Fibroblast of lung (primary cell): ENCODE measurements around the gene ZNF581. TPM values are rescaled to one million over a fixed set of nuclear protein-coding genes. Genes with fewer than 3 reads are reported as not detected.

Experiments used
- DNase-seq, 2 donors: peaks; one replicate each; pipeline versions ENCODE4 v3.0.0 to v3.0.0-alpha.2; 2010; ENCODE audit warnings: low read depth in 2 of 2
- H2AFZ ChIP-seq: 2 replicates; pipeline ENCODE4 v1.5.1; 2012; ENCODE audit warnings: low read length, control low read depth, inconsistent platforms
- H3K27ac ChIP-seq: 2 replicates; pipeline ENCODE4 v1.5.1; 2011; ENCODE audit warnings: low read length, control low read depth; ENCODE audit not compliant: insufficient read depth
- H3K27me3 ChIP-seq: 2 replicates; pipeline ENCODE4 v1.5.1; 2011; ENCODE audit warnings: mild to moderate bottlenecking, low read length; ENCODE audit not compliant: control insufficient read depth, insufficient read depth
- H3K36me3 ChIP-seq: 2 replicates; pipeline ENCODE4 v1.5.1; 2011; ENCODE audit warnings: low read length; ENCODE audit not compliant: control insufficient read depth, insufficient read depth
- H3K4me1 ChIP-seq: 2 replicates; pipeline ENCODE4 v1.5.1; 2011; ENCODE audit warnings: low read length; ENCODE audit not compliant: control insufficient read depth, insufficient read depth; ENCODE audit errors: extremely low read depth
- H3K4me2 ChIP-seq: 2 replicates; pipeline ENCODE4 v1.5.1; 2011; ENCODE audit warnings: low read length, control low read depth; ENCODE audit not compliant: insufficient read depth; ENCODE audit errors: extremely low read depth
- H3K4me3 ChIP-seq, 4 experiments: fragments of 200-600 bp in 1 of 4; sonication (generic) in 1 of 4; replicated peaks in 1 of 4; 2 replicates each; pipeline ENCODE4 v1.5.1; 2011 to 2016; ENCODE audit warnings: low read length in 4 of 4, low read depth in 3 of 4, mild to moderate bottlenecking in 3 of 4, control low read depth in 2 of 4, inconsistent platforms in 1 of 4, mixed read lengths in 1 of 4; ENCODE audit not compliant: insufficient read depth in 1 of 4; ENCODE audit errors: control extremely low read depth in 1 of 4
- H3K79me2 ChIP-seq: 2 replicates; pipeline ENCODE4 v1.5.1; 2012; ENCODE audit warnings: mild to moderate bottlenecking, low read length, inconsistent platforms; ENCODE audit not compliant: control insufficient read depth, insufficient read depth
- H3K9ac ChIP-seq: 2 replicates; pipeline ENCODE4 v1.5.1; 2011; ENCODE audit warnings: mild to moderate bottlenecking, low read length, control low read depth; ENCODE audit not compliant: insufficient read depth
- H3K9me3 ChIP-seq: 2 replicates; pipeline ENCODE4 v1.5.1; 2012; ENCODE audit warnings: low read depth, low read length; ENCODE audit not compliant: control insufficient read depth, insufficient read depth
- H4K20me1 ChIP-seq: 2 replicates; pipeline ENCODE4 v1.5.1; 2011; ENCODE audit warnings: low read length; ENCODE audit not compliant: control insufficient read depth, insufficient read depth; ENCODE audit errors: extremely low read depth
- EZH2 ChIP-seq: IDR thresholded peaks from 2 replicates; pipeline ENCODE4 v1.5.1; 2012; ENCODE audit warnings: low read length, control low read depth, mild to moderate bottlenecking; ENCODE audit errors: missing control alignments
- polyA plus RNA-seq, 2 donors: library from polyadenylated mRNA; depleted of rRNA in 1 of 2; stranded (reverse) in 1 of 2; unstranded in 1 of 2; fragments of >200 nt; gene quantifications; 2 replicates each; pipeline ENCODE4 v1.2.1, GENCODE V29; 2011 to 2012; ENCODE audit warnings: missing spikeins in 1 of 2
- total RNA-seq: library from RNA; depleted of rRNA; stranded (reverse); fragments of >200 nt; gene quantifications from 2 replicates; pipeline ENCODE4 v1.2.1, GENCODE V29; 2014
- TF ChIP-seq, protein P1 (sequence below), 2 donors: IDR thresholded peaks in 1 of 2; conservative IDR thresholded peaks in 1 of 2; 1 replicate in 1 of 2; 2 replicates in 1 of 2; pipeline ENCODE4 v1.5.1; 2011 to 2012; ENCODE audit warnings: low read length in 2 of 2, control low read depth in 1 of 2, inconsistent platforms in 1 of 2, low read depth in 1 of 2, mild to moderate bottlenecking in 1 of 2

ZNF581 gene
- total and polyA plus RNA-seq, 2 donors (not counting 1 experiment from before 2014, with no cell fraction given), result 9.2 to 33.4 TPM

- TF ChIP-seq, protein P1, sequence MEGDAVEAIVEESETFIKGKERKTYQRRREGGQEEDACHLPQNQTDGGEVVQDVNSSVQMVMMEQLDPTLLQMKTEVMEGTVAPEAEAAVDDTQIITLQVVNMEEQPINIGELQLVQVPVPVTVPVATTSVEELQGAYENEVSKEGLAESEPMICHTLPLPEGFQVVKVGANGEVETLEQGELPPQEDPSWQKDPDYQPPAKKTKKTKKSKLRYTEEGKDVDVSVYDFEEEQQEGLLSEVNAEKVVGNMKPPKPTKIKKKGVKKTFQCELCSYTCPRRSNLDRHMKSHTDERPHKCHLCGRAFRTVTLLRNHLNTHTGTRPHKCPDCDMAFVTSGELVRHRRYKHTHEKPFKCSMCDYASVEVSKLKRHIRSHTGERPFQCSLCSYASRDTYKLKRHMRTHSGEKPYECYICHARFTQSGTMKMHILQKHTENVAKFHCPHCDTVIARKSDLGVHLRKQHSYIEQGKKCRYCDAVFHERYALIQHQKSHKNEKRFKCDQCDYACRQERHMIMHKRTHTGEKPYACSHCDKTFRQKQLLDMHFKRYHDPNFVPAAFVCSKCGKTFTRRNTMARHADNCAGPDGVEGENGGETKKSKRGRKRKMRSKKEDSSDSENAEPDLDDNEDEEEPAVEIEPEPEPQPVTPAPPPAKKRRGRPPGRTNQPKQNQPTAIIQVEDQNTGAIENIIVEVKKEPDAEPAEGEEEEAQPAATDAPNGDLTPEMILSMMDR (conservative IDR thresholded peaks at IDR 0.05 in 1 of 2, IDR thresholded peaks at IDR 0.05 in 1 of 2; ENCODE audit: low read depth in 1 of 2, low read length in 2 of 2), result no peak
- TF ChIP-seq EZH2, result no peak
- peaks cover 5% of the 10 kb centered on the region for H3K79me2 ChIP-seq
- H3K4me3 ChIP-seq, result no peak overlapping the region
- no peaks in the 10 kb centered on the region for H4K20me1 ChIP-seq
- peaks cover 12% of the 10 kb centered on the region for H3K36me3 ChIP-seq
- no peak for DNase-seq
- H3K9ac ChIP-seq, result no peak overlapping the region
- H3K4me2 ChIP-seq, result no peak overlapping the region
- H3K27ac ChIP-seq, result no peak overlapping the region
- H3K9me3 ChIP-seq, result no peaks in the 10 kb centered on the region
- no peak overlapping the region for H2AFZ ChIP-seq
- H3K27me3 ChIP-seq, result no peaks in the 10 kb centered on the region
- H3K4me1 ChIP-seq, result peaks cover 3% of the 10 kb centered on the region
Measured at GRCh38 chr19:55597501-55597921, 45.9 kb upstream of the ZNF581 start.

DNA sequence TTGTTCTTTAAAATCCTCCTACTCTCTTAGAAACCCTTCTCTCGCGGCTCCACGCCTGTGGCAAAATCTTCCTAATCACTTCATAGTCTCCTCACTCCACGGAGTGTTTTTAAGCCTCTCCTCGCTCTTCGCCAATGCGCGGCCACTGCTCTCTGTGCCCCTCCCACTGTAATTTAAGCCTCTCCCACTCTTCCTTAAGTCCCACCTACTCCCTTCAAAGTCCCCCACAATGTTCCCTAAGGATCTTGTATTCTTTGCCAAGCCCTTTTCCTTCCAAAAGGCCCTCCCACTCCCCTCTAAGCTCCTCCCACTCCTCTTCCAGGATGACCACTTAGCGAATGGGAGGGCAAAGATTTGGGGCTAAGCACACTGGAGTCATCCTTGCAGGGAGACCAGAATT, 45.4 kb upstream of the ZNF581 start:
- peaks cover 13% of the 10 kb centered on the region for H3K36me3 ChIP-seq
- no peak overlapping the region for H2AFZ ChIP-seq
- no peaks in the 10 kb centered on the region for H3K27me3 ChIP-seq
- no peak overlapping the region for H3K4me2 ChIP-seq
- H3K4me1 ChIP-seq, result peaks cover 3% of the 10 kb centered on the region
- no peaks in the 10 kb centered on the region for H3K9me3 ChIP-seq
- no peak overlapping the region for H3K4me3 ChIP-seq
- H4K20me1 ChIP-seq, result no peaks in the 10 kb centered on the region
- no peak for DNase-seq
- no peak for TF ChIP-seq EZH2
- TF ChIP-seq, protein P1 (conservative IDR thresholded peaks at IDR 0.05 in 1 of 2, IDR thresholded peaks at IDR 0.05 in 1 of 2; ENCODE audit: low read depth in 1 of 2, low read length in 2 of 2), result no peak
- peaks cover 5% of the 10 kb centered on the region for H3K79me2 ChIP-seq
- H3K9ac ChIP-seq, result no peak overlapping the region
- no peak overlapping the region for H3K27ac ChIP-seq

- peak overlapping the region; percentile 23 for H2AFZ ChIP-seq
- no peaks in the 10 kb centered on the region for H3K9me3 ChIP-seq
- peaks cover 5% of the 10 kb centered on the region for H3K79me2 ChIP-seq
- peak overlapping the region; percentile 70 to 82 (median 76) for H3K4me3 ChIP-seq
- no peaks in the 10 kb centered on the region for H4K20me1 ChIP-seq
- TF ChIP-seq, protein P1 (conservative IDR thresholded peaks at IDR 0.05 in 1 of 2, IDR thresholded peaks at IDR 0.05 in 1 of 2; ENCODE audit: low read depth in 1 of 2, low read length in 2 of 2), result no peak
- TF ChIP-seq EZH2, result no peak
- H3K4me1 ChIP-seq, result peaks cover 3% of the 10 kb centered on the region
- peak; percentile 87 to 98 for DNase-seq
- peak overlapping the region; percentile 59 for H3K4me2 ChIP-seq
- H3K27me3 ChIP-seq, result no peaks in the 10 kb centered on the region
- peaks cover 10% of the 10 kb centered on the region for H3K36me3 ChIP-seq
- H3K27ac ChIP-seq, result peak overlapping the region; percentile 95
- peak overlapping the region; percentile 86 for H3K9ac ChIP-seq
Measured at GRCh38 chr19:55598719-55599467, 44.6 kb upstream of the ZNF581 start.
